OCI-LY1 (cell line): ENCODE results near the gene CCDC18.
"Not testable (repeated sequence)": the region's sequence is repeated elsewhere in the genome, so short reads cannot be mapped to it uniquely, and the experiment has no call there.

ENCODE experiments used
- H2AFZ ChIP-seq: fragments of 200-600 bp; sonication (generic), shearing (Covaris generic); 2 replicates; pipeline ENCODE4 v1.6.0; 2014; ENCODE audit warnings: antibody characterized with exemption, mild to moderate bottlenecking, low read length
- H3F3A ChIP-seq: fragments of 200-600 bp; sonication (generic), shearing (Covaris generic); 2 replicates; pipeline ENCODE4 v1.6.0; 2014; ENCODE audit warnings: mild to moderate bottlenecking, antibody characterized with exemption, low read length, moderate library complexity; ENCODE audit not compliant: insufficient read depth
- H3K27ac ChIP-seq: fragments of 200-600 bp; sonication (generic); 2 replicates; pipeline ENCODE4 v1.5.1; 2014; ENCODE audit warnings: low read length, mixed run types, mild to moderate bottlenecking, low read depth; ENCODE audit not compliant: poor library complexity, severe bottlenecking
- H3K27me3 ChIP-seq: fragments of 200-600 bp; sonication (generic); 2 replicates; pipeline ENCODE4 v1.6.0; 2014; ENCODE audit warnings: antibody characterized with exemption, mild to moderate bottlenecking, low read length, moderate library complexity; ENCODE audit not compliant: insufficient read depth
- H3K36me3 ChIP-seq: fragments of 200-600 bp; sonication (generic); 2 replicates; pipeline ENCODE4 v1.6.1; 2014; ENCODE audit warnings: mild to moderate bottlenecking, antibody characterized with exemption, low read length, moderate library complexity, mixed read lengths; ENCODE audit not compliant: insufficient read depth
- H3K4me1 ChIP-seq: fragments of 200-600 bp; sonication (generic); 2 replicates; pipeline ENCODE4 v1.5.1; 2014; ENCODE audit warnings: mild to moderate bottlenecking, low read length, moderate library complexity; ENCODE audit not compliant: insufficient read depth, severe bottlenecking
- H3K4me2 ChIP-seq: fragments of 200-600 bp; sonication (generic), shearing (Covaris generic); 2 replicates; pipeline ENCODE4 v1.6.1; 2014; ENCODE audit warnings: low read length
- H3K4me3 ChIP-seq: fragments of 200-600 bp; sonication (generic); 2 replicates; pipeline ENCODE4 v1.5.1; 2014; ENCODE audit warnings: low read length, low read depth, mild to moderate bottlenecking, mixed read lengths; ENCODE audit not compliant: poor library complexity, severe bottlenecking
- H3K79me2 ChIP-seq: fragments of 200-600 bp; shearing (Covaris generic); 2 replicates; pipeline ENCODE4 v1.6.1; 2016; ENCODE audit warnings: mixed run types, low read length, mixed read lengths; ENCODE audit not compliant: insufficient read depth
- H3K9ac ChIP-seq: fragments of 200-600 bp; sonication (generic), shearing (Covaris generic); 2 replicates; pipeline ENCODE4 v1.6.1; 2014; ENCODE audit warnings: mild to moderate bottlenecking, low read length, mixed read lengths
- H3K9me2 ChIP-seq: fragments of 200-600 bp; sonication (generic), shearing (Covaris generic); 2 replicates; pipeline ENCODE4 v1.6.1; 2014; ENCODE audit warnings: low read depth, mild to moderate bottlenecking, low read length, mixed read lengths
- H3K9me3 ChIP-seq: fragments of 200-600 bp; shearing (Covaris generic); 2 replicates; pipeline ENCODE4 v1.6.1; 2014; ENCODE audit warnings: low read length, mixed read lengths
- H4K20me1 ChIP-seq: fragments of 200-600 bp; sonication (generic), shearing (Covaris generic); 2 replicates; pipeline ENCODE4 v1.6.0; 2016; ENCODE audit warnings: mild to moderate bottlenecking, low read length; ENCODE audit not compliant: insufficient read depth
- EZH2 ChIP-seq: fragments of 200-600 bp; sonication (generic), shearing (Covaris generic); IDR thresholded peaks from 2 replicates; pipeline ENCODE4 v1.8.0; 2017; ENCODE audit warnings: borderline replicate concordance, mixed run types, mild to moderate bottlenecking, antibody characterized with exemption, low read length, moderate library complexity, mixed read lengths
- TF ChIP-seq, protein P1 (sequence below): fragments of 200-600 bp; sonication (generic), shearing (Covaris generic); IDR thresholded peaks from 2 replicates; pipeline ENCODE4 v1.5.1; 2017; ENCODE audit warnings: mild to moderate bottlenecking, antibody characterized with exemption, low read length, moderate library complexity, mixed read lengths

Gene CCDC18

DNA sequence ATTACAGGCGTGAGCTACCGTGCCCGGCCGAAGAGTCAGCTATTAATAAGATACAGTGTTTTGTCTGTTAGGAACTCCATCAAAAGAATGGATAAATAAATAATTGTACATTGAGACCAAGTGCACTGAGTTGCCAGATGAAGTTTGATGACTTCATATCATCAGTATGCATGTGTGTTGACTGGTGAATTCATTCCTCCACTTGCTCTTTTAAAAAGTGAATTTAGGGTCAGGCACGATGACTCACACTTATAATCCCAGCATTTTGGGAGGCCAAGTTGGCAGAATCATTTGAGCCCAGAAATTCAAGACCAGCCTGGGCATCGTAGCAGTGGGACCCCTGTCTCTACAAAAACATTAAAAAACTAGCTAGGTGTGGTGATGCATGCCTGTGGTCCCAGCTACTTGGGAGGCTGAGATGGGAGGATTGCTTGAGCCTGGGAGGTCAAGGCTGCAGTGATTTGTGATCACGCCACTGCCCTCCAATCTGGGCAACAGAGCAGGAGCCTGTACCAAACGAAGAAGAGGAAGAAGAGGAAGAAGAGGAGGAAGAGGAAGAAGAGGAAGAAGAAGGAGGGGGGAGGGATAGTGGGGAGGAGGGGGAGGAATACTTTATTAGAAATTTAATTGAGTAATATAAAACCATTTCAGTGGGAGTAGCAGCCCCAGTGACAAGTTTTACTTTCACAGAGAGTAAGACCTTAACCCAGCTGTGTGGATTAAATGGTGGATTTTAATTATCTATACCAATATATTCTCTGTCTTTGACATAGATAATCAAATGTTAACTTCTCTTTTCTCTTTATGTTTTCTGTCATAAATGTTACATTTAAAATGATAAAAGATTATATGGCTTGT lies 74.9 kb downstream of the CCDC18 start:
- Histone ChIP-seq H3F3A (peaks cover 7% of the 10 kb centered on the region; the same call in 1 of the 2 replicates), H3K27me3 (no peaks in the 10 kb centered on the region), H3K9me2 (no peaks in the 10 kb centered on the region), H3K27ac (no peak overlapping the region), H3K4me3 (no peak overlapping the region), H3K79me2 (no peaks in the 10 kb centered on the region), H4K20me1 (no peaks in the 10 kb centered on the region), H3K4me1 (no peaks in the 10 kb centered on the region), H3K4me2 (no peak overlapping the region), H3K9ac (no peak overlapping the region), H3K9me3 (peaks cover 5% of the 10 kb centered on the region; the same call in 1 of the 2 replicates), H3K36me3 (peaks cover 74% of the 10 kb centered on the region), H2AFZ (no peak overlapping the region)
- no peak for TF ChIP-seq EZH2
- TF ChIP-seq, protein P1, sequence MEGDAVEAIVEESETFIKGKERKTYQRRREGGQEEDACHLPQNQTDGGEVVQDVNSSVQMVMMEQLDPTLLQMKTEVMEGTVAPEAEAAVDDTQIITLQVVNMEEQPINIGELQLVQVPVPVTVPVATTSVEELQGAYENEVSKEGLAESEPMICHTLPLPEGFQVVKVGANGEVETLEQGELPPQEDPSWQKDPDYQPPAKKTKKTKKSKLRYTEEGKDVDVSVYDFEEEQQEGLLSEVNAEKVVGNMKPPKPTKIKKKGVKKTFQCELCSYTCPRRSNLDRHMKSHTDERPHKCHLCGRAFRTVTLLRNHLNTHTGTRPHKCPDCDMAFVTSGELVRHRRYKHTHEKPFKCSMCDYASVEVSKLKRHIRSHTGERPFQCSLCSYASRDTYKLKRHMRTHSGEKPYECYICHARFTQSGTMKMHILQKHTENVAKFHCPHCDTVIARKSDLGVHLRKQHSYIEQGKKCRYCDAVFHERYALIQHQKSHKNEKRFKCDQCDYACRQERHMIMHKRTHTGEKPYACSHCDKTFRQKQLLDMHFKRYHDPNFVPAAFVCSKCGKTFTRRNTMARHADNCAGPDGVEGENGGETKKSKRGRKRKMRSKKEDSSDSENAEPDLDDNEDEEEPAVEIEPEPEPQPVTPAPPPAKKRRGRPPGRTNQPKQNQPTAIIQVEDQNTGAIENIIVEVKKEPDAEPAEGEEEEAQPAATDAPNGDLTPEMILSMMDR, result no peak

DNA sequence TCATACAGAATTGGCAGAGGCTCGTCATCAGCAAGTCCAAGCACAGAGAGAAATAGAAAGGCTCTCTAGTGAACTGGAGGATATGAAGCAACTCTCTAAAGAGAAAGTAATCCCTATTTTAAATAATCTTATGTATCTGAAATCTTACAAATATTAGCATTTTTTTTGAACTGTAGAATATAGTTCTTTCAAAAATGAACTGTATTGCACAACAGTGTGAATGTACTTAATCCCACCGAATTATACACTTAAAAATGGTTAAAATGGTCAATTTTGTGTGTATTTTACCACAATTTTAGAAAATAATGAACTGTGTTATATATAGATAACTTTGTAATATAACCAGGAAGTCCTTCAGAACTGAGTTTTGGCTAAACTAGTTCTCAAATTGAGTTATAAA lies 75.9 kb downstream of the CCDC18 start:
- H3K4me3 ChIP-seq, result no peak overlapping the region
- H4K20me1 ChIP-seq, result no peaks in the 10 kb centered on the region
- H3K4me1 ChIP-seq, result no peaks in the 10 kb centered on the region
- no peak overlapping the region for H3K27ac ChIP-seq
- H3K27me3 ChIP-seq, result no peaks in the 10 kb centered on the region
- H3K4me2 ChIP-seq, result no peak overlapping the region
- H3K79me2 ChIP-seq, result no peaks in the 10 kb centered on the region
- H3K36me3 ChIP-seq, result peaks cover 74% of the 10 kb centered on the region
- H3K9me3 ChIP-seq, result peaks cover 4% of the 10 kb centered on the region; the same call in 1 of the 2 replicates
- TF ChIP-seq, protein P1, result no peak
- no peak for TF ChIP-seq EZH2
- H3K9me2 ChIP-seq, result no peaks in the 10 kb centered on the region
- peaks cover 7% of the 10 kb centered on the region; the same call in 1 of the 2 replicates for H3F3A ChIP-seq
- no peak overlapping the region for H2AFZ ChIP-seq
- no peak overlapping the region for H3K9ac ChIP-seq

DNA sequence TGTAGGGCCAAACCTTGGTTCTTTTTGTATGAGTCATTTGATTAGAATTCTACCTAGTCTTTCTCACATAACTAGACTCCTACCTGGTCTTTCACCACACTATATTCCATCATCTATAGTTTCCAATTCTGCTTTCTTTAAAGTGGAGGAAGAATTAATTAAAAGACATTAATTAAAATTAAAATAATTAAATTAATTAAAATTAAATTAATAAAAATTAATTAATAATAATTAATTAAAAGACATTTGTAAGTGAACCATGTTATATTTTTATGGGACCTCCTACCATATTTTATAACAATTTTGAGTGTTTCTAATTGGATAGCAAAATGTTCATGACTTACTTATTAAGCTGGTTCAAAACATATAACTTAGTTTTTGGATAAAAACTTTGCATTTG lies 77.4 kb downstream of the CCDC18 start:
- Histone ChIP-seq H3K36me3 (peaks cover 75% of the 10 kb centered on the region), H3K27ac (no peak overlapping the region), H3K9me2 (no peaks in the 10 kb centered on the region), H3K4me1 (no peaks in the 10 kb centered on the region), H3K79me2 (no peaks in the 10 kb centered on the region), H3K9ac (no peak overlapping the region), H3F3A (peaks cover 7% of the 10 kb centered on the region; the same call in 1 of the 2 replicates), H3K27me3 (no peaks in the 10 kb centered on the region), H3K9me3 (peaks cover 10% of the 10 kb centered on the region), H3K4me2 (no peak overlapping the region), H2AFZ (no peak overlapping the region), H3K4me3 (no peak overlapping the region), H4K20me1 (no peaks in the 10 kb centered on the region)
- TF ChIP-seq EZH2, result no peak
- TF ChIP-seq, protein P1, result no peak

DNA sequence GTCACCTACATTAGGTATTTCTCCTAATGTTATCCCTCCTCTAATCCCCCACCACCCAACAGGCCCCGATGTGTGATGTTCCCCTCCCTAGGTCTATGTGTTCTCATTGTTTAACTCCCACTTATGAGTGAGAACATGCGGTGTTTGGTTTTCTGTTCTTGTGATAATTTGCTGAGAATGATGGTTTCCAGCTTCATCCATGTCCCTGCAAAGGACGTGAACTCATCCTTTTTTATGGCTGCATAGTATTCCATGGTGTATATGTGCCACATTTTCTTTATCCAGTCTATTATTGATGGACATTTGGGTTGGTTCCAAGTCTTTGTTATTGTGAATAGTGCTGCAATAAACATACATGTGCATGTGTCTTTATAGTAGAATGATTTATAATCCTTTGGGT lies 80.2 kb downstream of the CCDC18 start:
- H3K4me3 ChIP-seq, H3K79me2 ChIP-seq, H3K9ac ChIP-seq, H3K4me1 ChIP-seq, H3K9me2 ChIP-seq, H3F3A ChIP-seq, H4K20me1 ChIP-seq, H3K27me3 ChIP-seq, H3K27ac ChIP-seq, H2AFZ ChIP-seq, H3K4me2 ChIP-seq: not testable (repeated sequence)
- H3K9me3 ChIP-seq, result peaks cover 22% of the 10 kb centered on the region
- peaks cover 82% of the 10 kb centered on the region for H3K36me3 ChIP-seq
